Esophagus muscularis mucosa (tissue), 3 donors: ENCODE measurements around the gene TMEM86A.
"Not testable (repeated sequence)": the region's sequence is repeated elsewhere in the genome, so short reads cannot be mapped to it uniquely, and the experiment has no call there.

Experiments used
- CTCF ChIP-seq, 3 experiments: fragments of 200-600 bp in 2 of 3; fragments of 450-650 bp in 1 of 3; sonication (generic) in 2 of 3; IDR thresholded peaks; one replicate each; pipeline ENCODE4 v1.5.1; 2017 to 2019; ENCODE audit warnings: antibody characterized with exemption in 3 of 3, mild to moderate bottlenecking in 2 of 3, moderate library complexity in 1 of 3
- EP300 ChIP-seq: sonication (generic); formaldehyde crosslinking; IDR thresholded peaks from one replicate; pipeline ENCODE4 v1.6.1; 2017; ENCODE audit warnings: antibody characterized with exemption

- not testable (repeated sequence) for TF ChIP-seq CTCF (IDR thresholded peaks at IDR 0.05); EP300
Measured at GRCh38 chr11:18691467-18692140, 7.0 kb upstream of the TMEM86A start.
